ENCODE results near the gene HOXB3.

HOXB3 gene

GRCh38 chr17:48582750-48583069 lies 7.3 kb downstream of the HOXB3 start:
- DNase-seq: no peak

GRCh38 chr17:48579760-48580554 lies 10.1 kb downstream of the HOXB3 start:
- no peak for DNase-seq

GRCh38 chr17:48579471-48579759 lies 10.6 kb downstream of the HOXB3 start:
- no peak for DNase-seq

GRCh38 chr17:48578616-48579470 lies 11.2 kb downstream of the HOXB3 start:
- DNase-seq: no peak

GRCh38 chr17:48577946-48578615 lies 12.0 kb downstream of the HOXB3 start, which contains the start of gene HOXB4:
TSS of gene HOXB4 (minus strand) at chr17:48578350. CDS start at chr17:48578319, 31 bp downstream.
- peak; percentile 49 for DNase-seq

- peak; percentile 41 for DNase-seq
Measured at GRCh38 chr17:48577330-48577945, 12.6 kb downstream of the HOXB3 start.

GRCh38 chr17:48576479-48577309 lies 13.3 kb downstream of the HOXB3 start:
- peak; percentile 21 for DNase-seq

GRCh38 chr17:48575673-48576478 lies 14.2 kb downstream of the HOXB3 start:
- DNase-seq: no peak

GRCh38 chr17:48575066-48575582 lies 14.9 kb downstream of the HOXB3 start:
- no peak for DNase-seq

GRCh38 chr17:48574505-48575065 lies 15.5 kb downstream of the HOXB3 start:
- no peak for DNase-seq

- no peak for DNase-seq
Measured at GRCh38 chr17:48571826-48572417, 18.1 kb downstream of the HOXB3 start.

GRCh38 chr17:48571024-48571818 lies 18.8 kb downstream of the HOXB3 start:
- no peak for DNase-seq

- DNase-seq: no peak
Measured at GRCh38 chr17:48570325-48571023, 19.6 kb downstream of the HOXB3 start.

- DNase-seq: no peak
Measured at GRCh38 chr17:48569674-48570324, 20.2 kb downstream of the HOXB3 start.

- DNase-seq: no peak
Measured at GRCh38 chr17:48569240-48569582, 20.8 kb downstream of the HOXB3 start.

- DNase-seq: no peak
Measured at GRCh38 chr17:48568499-48569239, 21.4 kb downstream of the HOXB3 start.

GRCh38 chr17:48567646-48568354 lies 22.2 kb downstream of the HOXB3 start:
- no peak for DNase-seq

Measured in kidney glomerular epithelial cell (primary cell).